ENCODE results near the gene CSKMT.

- TF ChIP-seq, protein P1, sequence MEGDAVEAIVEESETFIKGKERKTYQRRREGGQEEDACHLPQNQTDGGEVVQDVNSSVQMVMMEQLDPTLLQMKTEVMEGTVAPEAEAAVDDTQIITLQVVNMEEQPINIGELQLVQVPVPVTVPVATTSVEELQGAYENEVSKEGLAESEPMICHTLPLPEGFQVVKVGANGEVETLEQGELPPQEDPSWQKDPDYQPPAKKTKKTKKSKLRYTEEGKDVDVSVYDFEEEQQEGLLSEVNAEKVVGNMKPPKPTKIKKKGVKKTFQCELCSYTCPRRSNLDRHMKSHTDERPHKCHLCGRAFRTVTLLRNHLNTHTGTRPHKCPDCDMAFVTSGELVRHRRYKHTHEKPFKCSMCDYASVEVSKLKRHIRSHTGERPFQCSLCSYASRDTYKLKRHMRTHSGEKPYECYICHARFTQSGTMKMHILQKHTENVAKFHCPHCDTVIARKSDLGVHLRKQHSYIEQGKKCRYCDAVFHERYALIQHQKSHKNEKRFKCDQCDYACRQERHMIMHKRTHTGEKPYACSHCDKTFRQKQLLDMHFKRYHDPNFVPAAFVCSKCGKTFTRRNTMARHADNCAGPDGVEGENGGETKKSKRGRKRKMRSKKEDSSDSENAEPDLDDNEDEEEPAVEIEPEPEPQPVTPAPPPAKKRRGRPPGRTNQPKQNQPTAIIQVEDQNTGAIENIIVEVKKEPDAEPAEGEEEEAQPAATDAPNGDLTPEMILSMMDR (IDR thresholded peaks at IDR 0.05) = no peak
- TF ChIP-seq POLR2A (IDR thresholded peaks at IDR 0.05) = no peak
These were observed 50.3 kb downstream of the CSKMT start for GRCh38 chr11:62715150-62716130.

Measured in esophagus squamous epithelium (tissue), 4 donors.